H1 (cell line): ENCODE data around the gene MICALL2. TPM values are rescaled to one million over a fixed set of nuclear protein-coding genes. Genes with fewer than 3 reads are reported as not detected.

Experiments
- ASH2L ChIP-seq: fragments of 200-600, 300-600 bp; sonication (generic); IDR thresholded peaks from one replicate; pipeline ENCODE4 v1.7.1; 2017; ENCODE audit warnings: low read length
- BCL11A ChIP-seq, 2 experiments: IDR thresholded peaks; one replicate each; pipeline ENCODE4 v1.6.1; 2011; ENCODE audit warnings: low read depth in 2 of 2, low read length in 2 of 2, mild to moderate bottlenecking in 2 of 2
- CEBPB ChIP-seq: IDR thresholded peaks from 2 replicates; pipeline ENCODE4 v1.6.1; 2012; ENCODE audit warnings: low read depth, low read length
- CTBP2 ChIP-seq: IDR thresholded peaks from 2 replicates; pipeline ENCODE4 v1.7.0; 2011; ENCODE audit warnings: borderline replicate concordance, mild to moderate bottlenecking, moderate library complexity, mixed read lengths, low read length; ENCODE audit not compliant: insufficient read depth, insufficient read length
- EP300 ChIP-seq, 2 experiments: IDR thresholded peaks; 1 replicate in 1 of 2; 2 replicates in 1 of 2; pipeline ENCODE4 v1.6.1; 2011 to 2012; ENCODE audit warnings: low read depth in 2 of 2, low read length in 2 of 2, mild to moderate bottlenecking in 2 of 2, borderline replicate concordance in 1 of 2, inconsistent platforms in 1 of 2, moderate library complexity in 1 of 2
- GABPA ChIP-seq: IDR thresholded peaks from 2 replicates; pipeline ENCODE4 v1.6.1; 2011; ENCODE audit warnings: mild to moderate bottlenecking, low read length, moderate library complexity, borderline replicate concordance; ENCODE audit not compliant: insufficient read depth
- GTF2F1 ChIP-seq: IDR thresholded peaks from 2 replicates; pipeline ENCODE4 v1.6.1; 2012; ENCODE audit warnings: low read depth, low read length, improper control_type of control experiment, borderline replicate concordance
- HDAC6 ChIP-seq: IDR thresholded peaks from one replicate; pipeline ENCODE4 v1.7.1; 2012; ENCODE audit warnings: low read depth, mild to moderate bottlenecking, inconsistent platforms, low read length, moderate library complexity
- KDM4A ChIP-seq: IDR thresholded peaks from one replicate; pipeline ENCODE4 v1.7.1; 2012; ENCODE audit warnings: low read depth, mild to moderate bottlenecking, moderate library complexity, low read length, inconsistent platforms; ENCODE audit not compliant: severe bottlenecking
- MAX ChIP-seq: IDR thresholded peaks from 2 replicates; pipeline ENCODE4 v1.6.1; 2012; ENCODE audit warnings: inconsistent platforms
- NANOG ChIP-seq: IDR thresholded peaks from 2 replicates; pipeline ENCODE4 v1.6.1; 2011; ENCODE audit warnings: low read length, low read depth, mild to moderate bottlenecking, inconsistent platforms; ENCODE audit not compliant: insufficient read depth, poor library complexity, severe bottlenecking
- POLR2AphosphoS5 ChIP-seq: IDR thresholded peaks from 2 replicates; pipeline ENCODE4 v1.6.1; 2011; ENCODE audit warnings: low read depth, low read length
- RAD21 ChIP-seq, 2 experiments: IDR thresholded peaks in 1 of 2; conservative IDR thresholded peaks in 1 of 2; 2 replicates each; pipeline ENCODE4 v1.6.1; 2011; ENCODE audit warnings: low read depth in 2 of 2, low read length in 2 of 2, improper control_type of control experiment in 1 of 2, inconsistent platforms in 1 of 2, mild to moderate bottlenecking in 1 of 2, moderate library complexity in 1 of 2
- RFX5 ChIP-seq: IDR thresholded peaks from 2 replicates; pipeline ENCODE4 v1.6.1; 2011; ENCODE audit warnings: low read depth, low read length, improper control_type of control experiment, borderline replicate concordance
- SIX5 ChIP-seq: IDR thresholded peaks from 2 replicates; pipeline ENCODE4 v1.6.1; 2011; ENCODE audit warnings: mild to moderate bottlenecking, low read depth, low read length
- SP2 ChIP-seq: IDR thresholded peaks from 2 replicates; pipeline ENCODE4 v1.6.1; 2012; ENCODE audit warnings: mild to moderate bottlenecking, low read length, inconsistent platforms
- SRF ChIP-seq: IDR thresholded peaks from 2 replicates; pipeline ENCODE4 v1.6.1; 2011; ENCODE audit warnings: mild to moderate bottlenecking, low read depth, low read length, moderate library complexity
- TAF7 ChIP-seq: optimal IDR thresholded peaks from 2 replicates; pipeline ENCODE3; 2011; ENCODE audit warnings: low read depth, mild to moderate bottlenecking, inconsistent platforms, low read length, moderate library complexity, borderline replicate concordance
- TEAD4 ChIP-seq: IDR thresholded peaks from 2 replicates; pipeline ENCODE4 v1.6.1; 2012; ENCODE audit warnings: low read depth, low read length, inconsistent platforms, mixed read lengths
- polyA plus RNA-seq, 7 experiments: library from polyadenylated mRNA; depleted of rRNA in 3 of 7; stranded (reverse) in 5 of 7; unstranded in 2 of 7; fragments of >200 nt in 5 of 7; fragments of 200-250 nt in 2 of 7; gene quantifications; 1 replicate in 5 of 7; 2 replicates in 1 of 7; 4 replicates in 1 of 7; pipeline versions ENCODE4 v1.2.1 to v1.2.3, GENCODE V29; 2011 to 2013; ENCODE audit warnings: missing spikeins in 2 of 7, mixed read lengths in 2 of 7
- total RNA-seq: library from RNA; stranded (reverse); fragmentation: NEBNext Ultra II Directional; extraction: Animal tissue kit (Norgen Biotek cat#: 25700); gene quantifications from 2 replicates; pipeline ENCODE4 v1.2.1, GENCODE V29; 2021
- TF ChIP-seq, protein P1 (sequence below): IDR thresholded peaks from 2 replicates; pipeline ENCODE4 v1.6.1; 2011; ENCODE audit warnings: low read depth, mild to moderate bottlenecking, low read length; ENCODE audit not compliant: insufficient read depth

Gene MICALL2
- total and polyA plus RNA-seq, 2 of the 8 experiments (the other 6 are each of a cell fraction or from before 2014, with no cell fraction given) = 5.3 to 8.5 TPM

- TF ChIP-seq GABPA (peak; percentile 94), HDAC6 (no peak), GTF2F1 (0 out of 2 replicates have a peak, but pooled peaks have one; percentile 56), CEBPB (no peak), EP300 (IDR thresholded peaks at IDR 0.05; ENCODE audit: borderline replicate concordance in 1 of 2, low read depth in 2 of 2, low read length in 2 of 2) (peak in 1 of 2 experiments; percentile 82; a peak in 1 of 3 replicates), SP2 (peak; percentile 35; the same call in 1 of the 2 replicates), POLR2AphosphoS5 (peak; percentile 35; the same call in 1 of the 2 replicates), ASH2L (no peak), SRF (0 out of 2 replicates have a peak, but pooled peaks have one; percentile 17), CTBP2 (no peak), TAF7 (peak; percentile 89), NANOG (no peak), RAD21 (IDR thresholded peaks at IDR 0.05 in 1 of 2, conservative IDR thresholded peaks at IDR 0.05 in 1 of 2; ENCODE audit: low read depth in 2 of 2, low read length in 2 of 2) (peak in 1 of 2 experiments; percentile 67; a peak in 3 of 4 replicates), TEAD4 (no peak), SIX5 (peak; percentile 19; the same call in 1 of the 2 replicates), MAX (peak; percentile 81), KDM4A (no peak), BCL11A (IDR thresholded peaks at IDR 0.05; ENCODE audit: low read depth in 2 of 2, low read length in 2 of 2) (no peak), RFX5 (no peak)
- TF ChIP-seq, protein P1, sequence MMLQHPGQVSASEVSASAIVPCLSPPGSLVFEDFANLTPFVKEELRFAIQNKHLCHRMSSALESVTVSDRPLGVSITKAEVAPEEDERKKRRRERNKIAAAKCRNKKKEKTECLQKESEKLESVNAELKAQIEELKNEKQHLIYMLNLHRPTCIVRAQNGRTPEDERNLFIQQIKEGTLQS = 0 out of 2 replicates have a peak, but pooled peaks have one; percentile 34
Measured at GRCh38 chr7:1503816-1504775, 44.8 kb upstream of the MICALL2 start, which contains the start of gene INTS1 (continued).
